IPS-20b (cell line): ENCODE data around the gene HDAC10.

ENCODE experiments used
- H3K27ac ChIP-seq: one replicate; pipeline ENCODE4 v1.5.1; 2013; ENCODE audit warnings: low read length
- H3K27me3 ChIP-seq: 2 replicates; pipeline ENCODE4 v1.6.1; 2013; ENCODE audit warnings: mild to moderate bottlenecking, low read length, inconsistent platforms; ENCODE audit not compliant: insufficient read depth
- H3K36me3 ChIP-seq: 2 replicates; pipeline ENCODE4 v1.6.1; 2013; ENCODE audit warnings: low read depth, mild to moderate bottlenecking, inconsistent platforms, low read length, moderate library complexity; ENCODE audit not compliant: insufficient read depth
- H3K4me1 ChIP-seq: 2 replicates; pipeline ENCODE4 v1.6.1; 2013; ENCODE audit warnings: mild to moderate bottlenecking, control low read depth, inconsistent platforms, low read length, moderate library complexity; ENCODE audit not compliant: insufficient read depth
- H3K4me3 ChIP-seq: 2 replicates; pipeline ENCODE4 v1.5.1; 2013; ENCODE audit warnings: mild to moderate bottlenecking, low read length, inconsistent platforms
- H3K9ac ChIP-seq: 2 replicates; pipeline ENCODE4 v1.6.1; 2013; ENCODE audit warnings: low read depth, mild to moderate bottlenecking, inconsistent platforms, low read length, moderate library complexity
- H3K9me3 ChIP-seq: 2 replicates; pipeline ENCODE4 v1.6.1; 2013; ENCODE audit warnings: mild to moderate bottlenecking, low read depth, low read length, inconsistent platforms; ENCODE audit not compliant: insufficient read depth

The HDAC10 gene

DNA sequence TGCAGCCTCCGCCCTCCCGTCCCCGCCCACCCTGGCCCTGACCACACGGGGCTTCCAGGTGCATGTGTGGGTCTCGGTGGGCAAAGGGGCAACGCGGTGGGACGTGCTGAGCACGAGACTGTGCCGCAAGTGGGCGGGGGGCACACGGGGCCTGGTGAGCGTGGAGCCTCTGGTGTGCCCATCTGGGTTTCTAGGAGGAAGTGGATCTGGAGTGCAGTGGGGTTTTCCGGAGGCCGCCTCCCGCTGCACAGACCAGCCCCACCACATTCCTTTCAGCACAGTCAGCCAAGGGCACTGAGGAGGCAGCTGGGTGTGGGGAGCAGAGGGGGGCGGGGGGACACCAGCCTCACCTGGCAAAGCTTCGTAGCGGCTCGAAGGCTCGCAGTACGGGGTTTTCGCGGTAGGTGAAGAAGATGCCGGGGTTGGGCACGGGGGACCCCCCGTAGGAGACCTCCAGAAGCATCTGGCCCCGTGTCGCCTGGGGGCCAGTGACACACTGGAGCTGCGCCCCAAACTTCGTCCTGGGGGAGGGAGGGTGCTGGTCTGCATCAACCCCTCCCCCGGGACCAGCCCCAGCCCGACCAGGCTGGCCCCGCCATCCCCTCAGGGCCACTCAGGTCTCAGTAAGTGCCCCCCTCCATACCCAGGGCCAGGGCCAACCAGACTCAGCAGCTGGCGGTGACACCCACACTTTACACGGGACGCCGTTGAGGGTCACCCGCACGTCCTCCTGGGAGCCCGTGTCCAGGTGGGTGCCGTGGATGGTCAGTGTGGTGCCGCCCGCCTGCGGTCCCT is 31.5 kb upstream of the HDAC10 start:
- H3K4me3 ChIP-seq, result no peak overlapping the region
- no peak overlapping the region for H3K9ac ChIP-seq
- H3K27ac ChIP-seq, result no peak overlapping the region
- H3K36me3 ChIP-seq, result peaks cover 52% of the 10 kb centered on the region
- H3K4me1 ChIP-seq, result no peaks in the 10 kb centered on the region
- no peaks in the 10 kb centered on the region for H3K27me3 ChIP-seq
- H3K9me3 ChIP-seq, result no peaks in the 10 kb centered on the region

DNA sequence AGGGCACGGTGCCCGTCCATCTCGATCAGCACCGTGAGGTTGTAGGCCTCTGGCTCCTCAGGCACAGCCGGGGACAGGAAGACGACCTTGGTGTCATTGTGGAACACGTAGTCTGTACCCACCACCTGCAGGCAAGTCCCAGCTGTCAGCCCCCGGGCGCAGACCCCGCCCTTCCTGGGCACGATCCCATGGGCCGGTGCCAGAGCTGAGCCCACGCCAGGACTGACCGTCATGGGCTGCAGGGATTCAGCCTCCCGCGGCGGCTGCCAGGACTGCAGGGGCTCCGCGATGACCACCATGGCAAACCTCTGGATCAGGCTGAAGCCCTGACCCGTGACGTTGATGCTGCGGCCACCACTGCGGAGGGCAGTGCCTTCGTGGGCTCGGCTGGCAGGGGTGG is 30.9 kb upstream of the HDAC10 start:
- Histone ChIP-seq H3K36me3 (peaks cover 56% of the 10 kb centered on the region), H3K4me1 (no peaks in the 10 kb centered on the region), H3K27ac (no peak overlapping the region), H3K9ac (no peak overlapping the region), H3K9me3 (no peaks in the 10 kb centered on the region), H3K4me3 (no peak overlapping the region), H3K27me3 (no peaks in the 10 kb centered on the region)

DNA sequence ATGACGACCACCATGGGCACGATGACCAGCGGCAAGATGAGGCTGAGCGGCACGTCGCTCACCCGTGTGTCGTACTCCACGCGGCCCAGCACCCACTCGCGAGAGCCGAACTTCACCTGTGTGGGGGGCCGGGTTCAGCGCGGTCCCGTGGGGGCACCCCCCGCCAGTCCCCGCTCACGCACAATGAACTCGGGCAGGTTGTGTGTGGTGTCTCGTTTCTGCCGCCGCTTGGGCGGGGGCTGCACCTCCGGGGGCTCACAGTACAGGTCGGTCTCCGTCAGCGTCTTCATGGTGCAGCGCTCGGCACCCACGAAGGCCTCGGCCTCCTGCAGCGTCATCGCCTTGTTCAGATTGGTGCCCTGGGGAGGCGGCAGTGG is 30.3 kb upstream of the HDAC10 start:
- H3K27ac ChIP-seq, result no peak overlapping the region
- no peaks in the 10 kb centered on the region for H3K27me3 ChIP-seq
- H3K36me3 ChIP-seq, result peaks cover 61% of the 10 kb centered on the region
- no peak overlapping the region for H3K4me3 ChIP-seq
- H3K4me1 ChIP-seq, result no peaks in the 10 kb centered on the region
- H3K9ac ChIP-seq, result no peak overlapping the region
- peaks cover 3% of the 10 kb centered on the region; the same call in 1 of the 2 replicates for H3K9me3 ChIP-seq

DNA sequence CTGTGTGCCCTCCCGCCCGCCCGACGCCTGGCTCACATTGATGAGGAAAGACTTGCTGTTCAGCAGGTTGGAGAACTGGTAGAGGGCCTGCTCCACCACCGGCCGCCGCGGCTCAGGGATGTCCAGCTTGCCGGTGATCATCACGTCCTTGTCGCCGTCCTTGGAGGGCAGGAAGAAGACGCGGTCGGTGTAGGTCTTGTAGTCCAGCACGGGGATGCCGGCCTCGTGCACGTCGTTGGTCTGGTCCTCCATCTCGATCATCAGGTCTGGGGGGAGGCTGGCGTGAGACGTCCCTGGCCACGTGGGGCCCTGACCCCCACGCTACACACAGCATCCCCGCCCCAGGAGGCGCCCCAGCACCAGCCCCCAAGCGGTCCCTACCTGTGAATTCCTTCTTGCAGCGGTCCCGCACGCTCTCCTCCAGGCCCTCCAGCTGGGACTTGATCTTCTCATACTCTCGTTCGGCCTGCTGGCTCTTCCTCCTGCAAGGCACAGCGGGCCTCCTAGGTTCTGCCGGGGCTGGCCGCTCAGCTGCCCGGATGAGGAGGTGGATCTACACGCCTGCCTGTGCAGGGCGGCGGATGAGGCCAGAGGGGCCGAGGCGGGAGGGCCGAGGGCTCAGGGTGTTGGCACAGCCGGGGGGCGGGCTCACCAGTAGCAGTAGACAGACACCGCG is 29.8 kb upstream of the HDAC10 start:
- peaks cover 59% of the 10 kb centered on the region for H3K36me3 ChIP-seq
- peaks cover 8% of the 10 kb centered on the region for H3K9me3 ChIP-seq
- H3K4me1 ChIP-seq, result no peaks in the 10 kb centered on the region
- no peak overlapping the region for H3K27ac ChIP-seq
- H3K4me3 ChIP-seq, result no peak overlapping the region
- H3K27me3 ChIP-seq, result no peaks in the 10 kb centered on the region
- no peak overlapping the region for H3K9ac ChIP-seq

DNA sequence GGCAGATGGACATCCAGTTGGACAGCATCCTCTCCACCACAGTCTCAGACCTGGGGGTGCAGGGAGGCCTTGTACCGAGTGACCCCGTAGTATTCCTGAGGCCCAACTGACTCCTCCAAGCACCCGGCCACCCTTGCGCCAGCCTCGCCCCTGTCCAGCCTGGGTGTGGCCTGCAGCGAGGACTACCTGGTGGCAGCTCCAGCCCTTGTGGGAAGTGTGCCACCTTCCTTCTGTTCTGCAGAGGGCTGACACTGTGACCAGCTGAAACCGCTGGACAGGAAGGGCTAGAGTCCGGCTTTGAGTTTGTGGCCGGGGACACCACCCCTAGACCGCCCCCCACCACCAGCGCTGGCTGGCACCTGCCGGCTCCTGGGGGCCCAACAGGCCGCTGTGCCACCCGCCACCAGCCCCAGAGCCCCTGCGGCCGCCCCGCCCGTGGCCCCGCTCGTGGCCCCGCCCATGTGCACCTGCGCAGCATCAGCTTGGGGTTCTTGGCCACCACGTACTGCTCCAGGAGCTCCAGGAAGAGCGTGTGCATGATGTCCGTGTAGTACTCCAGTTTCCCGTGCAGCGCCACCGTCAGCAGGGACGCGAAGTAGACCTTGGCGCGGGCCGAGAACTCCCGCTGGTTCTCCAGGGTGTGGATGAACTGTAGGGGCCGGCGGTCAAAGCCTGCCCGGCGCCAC is 29.1 kb upstream of the HDAC10 start:
- no peaks in the 10 kb centered on the region for H3K4me1 ChIP-seq
- H3K9me3 ChIP-seq, result peaks cover 9% of the 10 kb centered on the region
- no peak overlapping the region for H3K9ac ChIP-seq
- no peaks in the 10 kb centered on the region for H3K27me3 ChIP-seq
- no peak overlapping the region for H3K27ac ChIP-seq
- H3K4me3 ChIP-seq, result no peak overlapping the region
- H3K36me3 ChIP-seq, result peaks cover 66% of the 10 kb centered on the region

DNA sequence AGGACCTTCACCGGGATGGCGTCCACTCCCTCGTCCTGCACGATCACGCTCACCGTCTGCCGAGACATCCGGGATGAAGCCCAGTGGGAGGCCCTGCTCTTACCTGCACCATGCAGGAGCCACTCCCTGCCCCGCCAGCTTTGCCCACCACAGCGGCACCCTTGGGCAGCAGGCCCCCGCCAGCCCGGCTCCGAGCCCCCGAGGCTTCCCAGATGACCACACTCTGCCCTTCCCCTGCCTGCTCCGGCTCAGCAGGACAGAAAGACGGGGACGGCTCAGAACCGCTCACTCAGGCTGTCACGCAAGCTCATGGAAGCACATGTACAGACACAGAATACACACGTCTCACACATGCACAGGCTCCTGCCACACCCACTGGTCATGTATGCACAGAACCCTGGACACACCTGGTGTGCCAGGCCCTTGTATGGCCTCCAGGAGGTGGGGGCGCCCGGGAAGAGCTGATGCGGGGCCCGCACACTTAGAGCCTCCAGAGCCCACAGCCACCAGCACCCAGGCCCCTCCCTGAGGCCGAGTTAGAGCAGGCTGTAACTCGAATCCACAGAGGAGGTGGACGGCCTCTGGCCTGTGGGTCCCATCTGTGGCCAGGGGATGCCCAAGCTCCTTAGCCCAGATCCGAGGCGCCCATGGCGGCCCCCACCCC is 28.0 kb upstream of the HDAC10 start:
- Histone ChIP-seq H3K27ac (no peak overlapping the region), H3K4me3 (no peak overlapping the region), H3K9me3 (peaks cover 9% of the 10 kb centered on the region), H3K9ac (no peak overlapping the region), H3K27me3 (no peaks in the 10 kb centered on the region), H3K36me3 (peaks cover 69% of the 10 kb centered on the region), H3K4me1 (no peaks in the 10 kb centered on the region)

GRCh38 chr22:50278461-50278860 is 27.4 kb upstream of the HDAC10 start:
- Histone ChIP-seq H3K36me3 (peaks cover 69% of the 10 kb centered on the region), H3K27me3 (no peaks in the 10 kb centered on the region)

DNA sequence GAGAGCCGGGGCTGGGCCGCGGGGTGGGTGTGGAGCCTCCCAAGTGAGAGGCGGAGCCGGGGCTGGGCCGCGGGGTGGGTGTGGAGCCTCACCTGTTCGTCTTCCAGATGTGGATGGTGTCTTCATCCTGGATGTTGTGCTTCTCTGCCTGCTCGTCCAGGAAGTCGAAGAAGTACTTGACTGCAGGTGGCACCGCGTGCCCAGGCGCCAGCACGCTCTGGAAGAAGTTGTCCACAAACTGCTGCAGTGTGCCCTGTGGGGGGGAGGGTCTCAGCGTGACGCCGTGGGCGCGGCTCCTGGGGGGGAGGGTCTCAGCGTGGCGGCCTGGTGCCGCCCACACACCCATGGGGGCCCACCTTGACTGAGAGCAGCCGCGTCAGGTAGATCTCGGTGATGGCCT is 26.7 kb upstream of the HDAC10 start:
- Histone ChIP-seq H3K9ac (no peak overlapping the region), H3K27me3 (peaks cover 2% of the 10 kb centered on the region; the same call in 1 of the 2 replicates), H3K36me3 (peaks cover 65% of the 10 kb centered on the region), H3K4me1 (no peaks in the 10 kb centered on the region), H3K27ac (no peak overlapping the region), H3K9me3 (peaks cover 9% of the 10 kb centered on the region), H3K4me3 (no peak overlapping the region)

More at GRCh38 chr22:50278461-50278860, 27.4 kb upstream of the HDAC10 start:
- Histone ChIP-seq H3K9me3 (peaks cover 9% of the 10 kb centered on the region), H3K4me3 (no peak overlapping the region), H3K9ac (no peak overlapping the region), H3K4me1 (no peaks in the 10 kb centered on the region), H3K27ac (no peak overlapping the region)

DNA sequence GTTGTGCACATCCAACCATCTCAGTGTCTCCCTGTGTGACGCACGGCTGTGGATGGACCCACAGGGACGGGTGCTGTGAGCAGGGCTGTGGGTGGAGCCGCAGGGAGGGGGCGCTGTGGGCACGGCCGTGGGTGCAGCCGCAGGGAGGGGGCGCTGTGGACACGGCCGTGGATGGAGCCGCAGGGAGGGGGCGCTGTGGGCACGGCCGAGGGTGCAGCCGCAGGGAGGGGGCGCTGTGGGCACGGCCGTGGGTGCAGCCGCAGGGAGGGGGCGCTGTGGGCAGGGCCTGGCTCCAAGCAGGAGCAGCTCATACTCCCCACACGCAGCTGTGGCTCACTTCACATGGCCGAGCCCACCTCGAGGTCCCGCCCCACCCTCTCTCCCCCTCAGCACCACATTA is 25.1 kb upstream of the HDAC10 start:
- peaks cover 52% of the 10 kb centered on the region for H3K36me3 ChIP-seq
- H3K27me3 ChIP-seq, result peaks cover 15% of the 10 kb centered on the region
- H3K9me3 ChIP-seq, result peaks cover 9% of the 10 kb centered on the region
- no peak overlapping the region for H3K27ac ChIP-seq
- no peak overlapping the region for H3K9ac ChIP-seq
- no peak overlapping the region for H3K4me3 ChIP-seq
- no peaks in the 10 kb centered on the region; the same call in 1 of the 2 replicates for H3K4me1 ChIP-seq

DNA sequence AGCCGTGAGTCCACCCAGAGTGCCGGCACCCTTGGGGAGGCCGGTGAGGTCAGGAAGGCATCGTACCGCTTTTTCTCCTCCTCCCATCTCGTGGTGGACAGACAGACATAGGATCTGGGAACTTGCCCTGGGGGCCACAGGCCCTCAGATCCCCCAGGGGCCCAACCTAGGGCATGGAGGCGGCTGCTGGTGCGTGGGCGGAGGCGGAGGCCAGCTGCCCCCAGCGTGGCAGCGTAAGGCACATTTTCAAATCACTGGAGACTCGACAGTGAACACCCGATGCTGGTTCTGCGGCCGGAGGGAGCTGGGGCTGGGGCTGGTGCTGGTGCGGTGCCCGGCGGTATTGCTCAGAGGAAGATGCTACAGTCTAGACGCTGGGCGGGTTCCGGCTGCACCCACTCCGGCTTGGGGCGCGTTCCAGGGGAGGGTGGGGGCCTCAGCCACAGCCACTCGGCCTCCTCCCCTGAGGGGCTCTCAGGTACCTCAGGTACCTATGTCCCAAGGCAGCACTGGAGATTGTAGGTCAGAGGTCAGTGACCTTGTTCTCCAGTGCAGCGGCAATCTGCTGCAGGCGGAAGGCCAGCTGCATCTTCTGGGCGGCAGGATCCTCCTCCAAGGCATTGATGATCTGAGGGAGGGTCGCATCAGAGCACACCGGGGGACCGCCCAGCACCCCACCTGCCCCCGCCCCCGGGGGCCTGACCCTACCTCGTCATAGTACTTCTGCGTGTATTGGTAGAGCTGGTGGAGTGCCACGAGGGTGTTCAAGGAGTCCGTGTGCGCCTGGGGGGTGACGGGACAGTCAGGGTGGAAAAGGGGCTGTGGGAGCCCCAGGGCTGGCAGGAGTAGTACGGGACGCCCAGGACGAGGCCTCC is 24.4 kb upstream of the HDAC10 start:
- Histone ChIP-seq H3K27me3 (peaks cover 23% of the 10 kb centered on the region), H3K36me3 (peaks cover 47% of the 10 kb centered on the region), H3K4me1 (no peaks in the 10 kb centered on the region; the same call in 1 of the 2 replicates), H3K9ac (no peak overlapping the region), H3K9me3 (peaks cover 9% of the 10 kb centered on the region), H3K4me3 (no peak overlapping the region), H3K27ac (no peak overlapping the region)

DNA sequence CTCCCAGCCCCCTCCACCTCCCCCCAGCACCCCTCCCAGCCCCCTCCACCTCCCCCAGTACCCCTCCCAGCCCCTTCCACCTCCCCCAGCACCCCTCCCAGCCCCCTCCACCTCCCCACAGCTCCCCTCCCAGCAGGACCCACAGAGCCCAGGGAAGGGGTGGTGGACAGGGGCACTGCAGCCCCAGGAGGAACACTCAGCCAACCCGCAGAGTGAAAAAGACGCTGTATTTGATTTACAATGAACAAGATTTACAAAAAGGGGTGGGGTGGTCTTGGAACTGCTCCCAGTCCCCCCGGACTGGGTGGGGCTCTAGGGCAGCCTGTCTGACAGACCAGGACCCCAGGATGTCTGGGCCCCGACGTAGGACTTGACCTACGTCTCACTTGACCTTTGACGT is 23.7 kb upstream of the HDAC10 start:
- Histone ChIP-seq H3K9ac (no peak overlapping the region), H3K9me3 (peaks cover 9% of the 10 kb centered on the region), H3K27ac (no peak overlapping the region), H3K4me3 (no peak overlapping the region), H3K36me3 (peaks cover 42% of the 10 kb centered on the region), H3K27me3 (peaks cover 28% of the 10 kb centered on the region), H3K4me1 (no peaks in the 10 kb centered on the region; the same call in 1 of the 2 replicates)
